Left lobe of liver (tissue), 2 donors: ENCODE results near the gene UBN1. TPM values are rescaled to one million over a fixed set of nuclear protein-coding genes. Genes with fewer than 3 reads are reported as not detected.

Source experiments
- ATAC-seq: fragments of 200-7000 bp; cut with Tn5 transposase; one replicate; pipeline ENCODE4 v1.9.1; 2020; ENCODE audit warnings: mild to moderate bottlenecking, moderate library complexity
- DNase-seq: peaks from one replicate; pipeline ENCODE4 v3.0.0-alpha.2; 2020; ENCODE audit warnings: low spot score
- total RNA-seq: library from RNA; stranded (reverse); gene quantifications from one replicate; pipeline ENCODE4 v1.2.1, GENCODE V29; 2021
- donor health status: DM: no; HTN: no; CAD: no; lungs with moderate emphysema.
- donor health status: DM: no; HTN: yes; CAD: no.

UBN1 gene
- total RNA-seq, 1 donor from 2014 or later = 18.9 TPM

DNA sequence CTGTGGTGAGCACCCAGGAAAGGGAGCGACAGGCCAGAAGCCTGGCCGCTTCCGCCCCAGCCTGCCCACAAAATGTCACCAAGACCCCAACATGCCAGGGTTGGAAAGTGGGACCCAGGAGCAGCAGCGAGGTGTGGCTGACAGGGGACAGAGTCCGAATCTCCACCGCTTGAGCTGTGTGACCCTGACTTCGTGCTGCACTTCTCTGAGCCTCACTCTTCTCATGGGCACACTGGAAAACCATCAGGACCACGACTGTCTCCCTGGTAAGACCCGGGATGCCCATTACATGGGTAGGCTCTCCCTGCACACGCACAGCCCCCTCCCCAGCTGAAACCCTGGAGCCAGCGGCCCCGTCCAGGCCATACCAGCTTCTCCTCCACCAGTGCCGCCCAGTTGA lies 54.8 kb downstream of the UBN1 start:
- DNase-seq = no peak

DNA sequence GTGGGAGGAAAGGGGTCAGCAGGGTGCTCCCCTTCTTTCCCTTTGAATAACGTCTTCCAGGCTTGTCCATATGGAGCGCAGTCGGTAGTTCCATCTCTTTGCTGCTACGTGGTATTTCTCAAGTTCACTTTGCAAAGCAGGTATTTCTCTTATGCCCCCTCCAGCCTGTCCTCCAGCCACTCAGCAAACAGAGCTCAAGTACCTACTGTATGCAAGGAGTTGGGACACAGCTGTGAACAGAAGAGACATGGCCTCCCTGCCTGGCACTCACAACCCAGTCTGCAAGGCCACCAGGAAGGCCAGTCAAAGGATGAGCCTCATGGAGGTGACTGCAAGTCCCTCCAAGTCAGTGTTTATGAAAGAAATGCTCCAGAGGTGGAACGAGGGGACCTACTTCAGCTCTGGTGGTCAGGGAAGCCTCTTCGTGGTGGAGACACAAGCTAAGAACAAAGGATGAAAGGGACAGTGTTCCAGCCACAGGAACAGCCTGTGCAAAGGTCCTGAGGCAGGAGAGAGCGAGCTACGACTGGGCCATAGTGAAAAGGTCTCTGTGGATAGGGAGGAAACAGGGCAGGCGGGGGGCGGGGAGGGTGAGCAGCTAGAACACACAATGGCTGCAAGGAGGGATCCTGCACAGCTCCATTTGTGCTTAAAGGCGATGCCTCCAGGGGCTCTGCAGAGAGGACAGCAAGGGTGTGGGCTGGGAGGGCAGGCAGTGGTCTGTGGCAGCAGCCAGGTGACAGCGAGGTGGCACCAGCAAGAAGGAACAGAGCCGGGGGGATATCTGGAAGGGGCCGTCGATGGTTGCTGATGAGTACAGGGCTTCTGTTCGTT lies 57.0 kb downstream of the UBN1 start:
- no peak for DNase-seq
- no peak for ATAC-seq

More for the DNA sequence above, 54.8 kb downstream of the UBN1 start:
- ATAC-seq = no peak

DNA sequence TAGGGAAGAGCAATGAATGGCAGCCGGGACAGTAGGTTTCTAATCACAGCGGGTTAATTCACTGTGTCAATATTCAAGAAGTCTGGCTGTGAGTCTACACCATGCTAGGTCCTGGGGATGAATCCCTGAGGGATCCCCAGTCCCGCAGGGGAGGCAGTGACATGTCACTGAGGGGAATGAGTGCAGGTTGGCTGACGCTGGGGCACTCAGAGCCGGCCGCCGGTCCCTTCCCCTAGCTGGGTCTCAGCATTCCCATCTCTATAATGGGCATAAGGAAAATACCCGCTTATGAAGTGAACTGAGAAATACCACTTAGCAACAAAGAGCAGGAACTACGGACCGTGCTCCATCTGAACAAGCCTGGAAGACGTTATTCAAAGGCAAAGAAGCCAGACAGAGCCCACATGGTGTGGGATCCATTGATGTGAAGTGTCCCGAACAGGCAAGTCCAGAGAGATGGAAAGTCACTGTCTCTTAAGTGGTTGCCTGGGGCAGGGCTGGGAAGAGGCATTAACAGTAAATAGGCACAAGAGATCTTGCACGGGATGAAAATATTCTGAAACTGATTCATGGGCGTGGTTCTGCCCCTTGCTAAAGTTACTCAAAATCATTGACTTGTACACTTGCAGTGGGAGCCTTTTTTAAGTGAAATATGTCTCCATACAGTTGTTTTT lies 57.8 kb downstream of the UBN1 start:
- DNase-seq = no peak
- no peak for ATAC-seq

GRCh38 chr16:4908854-4909401 lies 61.6 kb downstream of the UBN1 start:
- ATAC-seq (no peak), DNase-seq (no peak)

DNA sequence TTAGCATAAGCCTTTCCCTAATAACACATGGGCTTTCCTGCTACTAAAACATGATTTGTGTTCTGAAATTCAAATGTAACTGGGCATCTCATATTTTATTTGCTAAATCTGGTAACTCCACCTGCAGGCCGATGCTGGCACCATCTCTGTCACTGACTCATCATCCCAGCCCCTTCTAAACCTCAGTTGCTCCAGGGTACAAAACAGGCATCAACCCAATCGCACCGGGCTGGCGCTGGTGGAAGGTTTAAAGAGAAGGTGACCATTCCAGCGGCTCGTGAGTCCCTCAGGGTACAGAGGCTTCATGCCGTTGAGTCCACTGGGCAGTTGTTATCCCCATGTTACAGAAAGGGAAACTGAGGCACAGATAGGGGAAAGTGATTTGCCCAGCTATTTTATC lies 62.5 kb downstream of the UBN1 start:
- no peak for ATAC-seq

GRCh38 chr16:4910828-4911227 lies 63.5 kb downstream of the UBN1 start:
- no peak for DNase-seq
- no peak for ATAC-seq

More for the DNA sequence above, 62.5 kb downstream of the UBN1 start:
- no peak for DNase-seq

DNA sequence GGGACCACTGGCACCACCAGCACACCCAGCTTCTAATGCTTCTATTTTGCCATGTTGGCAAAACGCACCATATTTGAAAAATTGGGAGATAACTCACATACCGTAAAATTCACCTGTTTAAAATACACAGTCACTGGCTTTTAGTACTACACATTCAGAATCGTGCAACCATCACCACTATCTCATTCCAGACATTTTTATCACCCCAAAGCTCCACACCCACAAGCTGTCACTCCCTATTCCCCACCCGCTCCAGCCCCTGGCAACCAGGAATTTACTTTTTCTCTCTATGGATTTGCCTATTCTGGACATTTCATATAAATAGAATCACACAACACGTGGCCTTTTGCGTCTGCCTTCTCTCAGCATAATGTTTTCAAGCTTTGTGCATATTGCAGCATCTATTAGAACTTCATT lies 64.7 kb downstream of the UBN1 start:
- DNase-seq (no peak), ATAC-seq (peak; percentile 16)

DNA sequence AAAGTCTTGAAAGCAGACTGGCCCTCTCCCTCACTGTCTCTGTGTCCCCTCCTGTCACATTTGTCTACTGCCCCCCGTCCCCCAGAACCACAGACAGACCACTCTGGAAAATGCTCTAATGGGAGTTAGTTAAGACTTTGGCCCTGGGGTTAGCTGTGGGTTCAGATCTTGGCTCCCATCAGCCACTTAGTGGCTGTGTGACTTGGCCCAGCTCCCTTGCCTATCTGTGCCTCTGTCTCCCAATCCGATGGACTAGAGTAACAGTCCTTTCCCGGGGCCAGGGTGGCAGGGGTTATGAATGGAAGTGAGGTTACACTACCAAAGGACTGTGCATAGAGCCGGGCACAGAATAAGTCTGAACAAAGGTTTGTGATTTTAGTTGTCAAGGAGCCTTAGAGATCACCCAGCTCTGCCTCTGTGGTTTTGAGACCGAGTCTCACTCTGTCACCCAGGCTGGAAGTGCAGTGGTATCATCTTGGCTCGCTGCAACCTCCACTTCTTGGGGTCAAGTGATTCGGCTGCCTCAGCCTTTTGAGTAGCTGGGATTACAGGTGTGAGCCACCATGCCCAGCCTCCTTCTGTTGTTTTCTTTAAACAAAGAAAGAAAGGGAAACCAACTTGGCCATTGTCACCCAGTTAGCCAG lies 66.0 kb downstream of the UBN1 start:
- ATAC-seq = peak; percentile 75

DNA sequence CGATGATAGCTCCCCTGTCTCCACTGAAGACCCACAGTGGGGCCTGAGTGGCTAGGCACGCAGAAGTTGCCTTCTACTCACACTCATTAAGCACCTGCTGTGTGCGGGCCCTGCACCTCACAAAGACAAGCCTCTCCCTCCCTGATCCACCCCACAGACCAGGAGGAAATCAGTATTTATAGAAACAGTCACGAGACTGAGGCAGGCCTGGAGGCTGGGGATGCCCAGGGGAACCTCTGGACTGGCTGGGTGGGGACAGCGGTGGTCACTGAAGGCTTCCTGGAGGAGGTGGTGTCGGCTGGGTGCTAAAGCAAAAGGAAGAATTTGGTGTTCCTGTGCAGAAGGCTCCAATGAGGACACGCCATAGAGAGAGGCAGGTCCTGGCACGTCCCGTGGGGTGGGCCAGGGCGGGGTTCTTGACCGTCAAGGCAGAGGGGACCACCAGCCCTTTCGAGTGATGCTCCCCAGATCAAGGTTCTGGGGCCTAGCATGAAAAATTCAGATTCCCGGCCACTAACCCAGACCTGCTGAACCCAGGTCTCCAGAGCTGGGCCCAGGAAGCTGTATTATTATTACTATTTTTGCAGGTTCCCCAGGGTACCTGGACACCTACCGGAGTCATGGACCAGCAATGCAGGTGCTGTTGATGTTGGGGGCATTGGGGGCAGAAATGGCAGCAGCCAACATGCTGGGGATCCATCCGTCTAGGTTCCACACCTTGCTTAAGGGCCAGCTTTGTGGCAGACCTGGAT lies 66.7 kb downstream of the UBN1 start:
- ATAC-seq = no peak
- no peak for DNase-seq

More for the DNA sequence above, 66.0 kb downstream of the UBN1 start:
- DNase-seq = peak; percentile 67

GRCh38 chr16:4914528-4915225 lies 67.4 kb downstream of the UBN1 start:
- ATAC-seq = no peak

DNA sequence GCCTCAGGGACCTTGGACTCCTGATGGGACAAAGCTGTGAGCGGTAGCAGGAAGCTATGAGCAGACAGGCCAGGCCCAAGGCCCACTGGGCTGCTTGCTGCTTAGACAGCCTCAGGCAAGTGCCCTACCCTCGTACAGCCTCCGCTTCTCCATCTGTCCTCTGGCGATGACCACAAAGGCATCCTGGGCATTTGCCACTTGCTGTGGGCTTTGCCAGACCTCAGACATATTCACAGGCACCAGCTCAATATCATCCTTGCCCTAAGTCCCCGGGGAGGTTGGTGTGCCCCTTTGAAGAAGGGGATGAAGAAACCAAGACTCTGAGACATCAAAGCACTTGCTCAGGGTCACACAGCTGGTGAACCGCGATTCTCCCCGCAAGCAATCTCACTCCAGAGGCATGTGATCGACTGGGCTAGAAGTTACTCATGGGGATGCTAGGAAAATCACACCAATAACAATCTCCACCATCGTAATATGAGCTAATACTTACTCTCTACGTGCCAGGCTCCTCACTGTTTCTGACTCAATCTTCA lies 68.0 kb downstream of the UBN1 start:
- no peak for DNase-seq
- no peak for ATAC-seq

More at GRCh38 chr16:4914528-4915225, 67.4 kb downstream of the UBN1 start:
- DNase-seq = no peak

DNA sequence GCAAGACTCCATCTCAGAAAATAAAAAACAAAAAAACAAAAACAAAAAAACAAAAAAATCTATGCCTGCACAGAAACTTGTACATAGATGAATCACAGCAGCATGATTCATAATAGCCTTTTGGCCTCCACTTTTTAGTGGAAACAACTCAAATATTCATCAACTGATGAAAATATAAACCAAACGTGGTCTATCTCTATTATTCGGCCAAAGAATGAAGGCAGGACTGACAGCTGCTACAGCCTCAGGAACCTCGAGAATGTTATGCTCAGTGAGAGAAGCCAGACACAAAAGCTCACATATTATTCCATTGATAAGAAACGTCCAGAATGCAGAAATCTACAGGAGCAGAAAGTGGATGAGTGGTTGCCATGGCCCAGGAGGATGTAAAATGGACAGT lies 69.8 kb downstream of the UBN1 start:
- ATAC-seq (no peak), DNase-seq (no peak)

DNA sequence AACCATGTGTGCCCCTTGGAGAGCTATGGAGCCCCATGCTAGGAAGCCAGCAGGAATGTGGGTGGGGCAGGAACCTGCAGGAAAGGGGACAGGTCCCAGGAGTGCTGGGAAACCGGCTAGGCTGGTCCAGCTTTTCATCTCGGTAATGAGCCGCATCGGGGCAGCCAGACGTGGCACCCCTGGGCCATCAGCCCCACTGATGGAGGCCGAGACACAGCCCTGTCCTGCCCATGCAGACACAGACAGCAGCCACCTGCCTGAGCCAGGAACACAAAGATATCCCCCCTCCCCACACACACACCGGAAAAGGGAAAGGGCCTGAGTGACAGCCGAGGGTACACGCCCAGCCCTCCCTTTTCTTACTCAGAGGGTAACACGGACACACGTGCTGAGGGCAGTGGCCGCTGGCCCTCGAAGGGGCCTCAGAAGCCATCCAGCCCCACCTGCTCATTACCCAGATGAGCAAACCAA lies 71.5 kb downstream of the UBN1 start:
- no peak for DNase-seq
- ATAC-seq = no peak

DNA sequence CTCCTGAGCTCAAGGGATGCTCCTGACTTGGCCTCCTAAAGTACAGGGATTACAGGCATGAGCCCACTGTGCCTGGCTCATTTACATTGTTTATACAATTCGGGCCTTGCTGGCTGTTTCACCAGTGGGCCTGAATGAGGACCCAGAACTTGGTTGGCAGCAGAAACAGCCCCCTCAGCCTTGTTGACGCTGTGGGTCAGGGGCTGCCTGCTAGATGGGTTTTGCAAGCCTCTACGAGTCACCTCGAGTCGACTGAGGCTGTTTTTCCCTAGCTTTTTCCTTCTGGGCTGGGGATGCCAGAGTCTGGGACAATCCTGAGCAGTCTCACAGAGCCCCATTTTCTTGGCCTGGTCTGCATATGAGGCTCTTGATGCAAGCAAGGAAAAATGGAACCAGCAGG lies 73.5 kb downstream of the UBN1 start:
- no peak for DNase-seq

GRCh38 chr16:4922721-4923342 lies 75.6 kb downstream of the UBN1 start:
- DNase-seq (no peak), ATAC-seq (no peak)

More for the DNA sequence above, 73.5 kb downstream of the UBN1 start:
- no peak for ATAC-seq

- DNase-seq (no peak), ATAC-seq (no peak)
Observed at GRCh38 chr16:4923853-4924252, 76.6 kb downstream of the UBN1 start.

DNA sequence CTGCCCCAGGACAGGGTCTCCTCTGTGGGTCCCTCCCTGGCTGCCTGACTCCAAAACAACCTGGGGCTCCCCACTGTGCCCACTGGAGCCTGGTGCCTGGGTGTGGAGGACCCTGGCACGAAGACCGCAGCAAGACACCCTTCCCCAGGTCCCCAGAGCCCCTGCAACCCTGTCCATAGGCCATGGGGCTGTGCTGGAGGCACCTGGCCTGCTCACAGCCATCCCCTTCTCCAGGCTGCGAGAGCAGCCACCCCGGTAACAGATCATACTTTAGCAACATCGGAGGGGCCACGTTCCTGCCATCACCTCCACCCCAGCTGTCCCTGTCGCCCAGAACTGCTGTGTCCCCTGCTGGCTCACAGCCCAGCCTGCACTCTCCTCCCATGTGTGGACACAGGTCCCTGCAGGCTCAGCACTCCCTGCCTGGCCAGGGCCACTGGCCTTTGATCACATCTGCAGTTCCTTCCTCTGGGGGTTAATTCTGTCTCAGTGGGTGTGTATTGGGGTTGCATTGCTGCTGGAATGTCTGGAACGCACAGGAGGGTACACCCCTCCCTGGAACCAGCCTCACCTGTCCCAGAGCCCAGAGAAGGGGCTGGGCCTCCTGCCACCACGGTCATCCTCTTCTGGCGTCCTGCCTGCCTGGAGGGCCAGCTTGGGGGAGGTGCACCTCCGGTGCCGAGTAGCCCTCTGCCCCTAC lies 77.5 kb downstream of the UBN1 start:
- peak; percentile 91 for ATAC-seq
- peak; percentile 93 for DNase-seq

GRCh38 chr16:4925293-4925607 lies 78.0 kb downstream of the UBN1 start:
- ATAC-seq = no peak
- DNase-seq = no peak

- ATAC-seq = no peak
- no peak for DNase-seq
Observed at GRCh38 chr16:4925791-4926190, 78.5 kb downstream of the UBN1 start.
